ENCODE data around the gene FAU. TPM values are rescaled to one million over a fixed set of nuclear protein-coding genes. Genes with fewer than 3 reads are reported as not detected.
A peak's percentile ranks its signal among the peaks of the same experiment; 100 is the strongest.

The FAU gene
- total RNA-seq, 1 donor from 2014 or later = 734 TPM

DNA sequence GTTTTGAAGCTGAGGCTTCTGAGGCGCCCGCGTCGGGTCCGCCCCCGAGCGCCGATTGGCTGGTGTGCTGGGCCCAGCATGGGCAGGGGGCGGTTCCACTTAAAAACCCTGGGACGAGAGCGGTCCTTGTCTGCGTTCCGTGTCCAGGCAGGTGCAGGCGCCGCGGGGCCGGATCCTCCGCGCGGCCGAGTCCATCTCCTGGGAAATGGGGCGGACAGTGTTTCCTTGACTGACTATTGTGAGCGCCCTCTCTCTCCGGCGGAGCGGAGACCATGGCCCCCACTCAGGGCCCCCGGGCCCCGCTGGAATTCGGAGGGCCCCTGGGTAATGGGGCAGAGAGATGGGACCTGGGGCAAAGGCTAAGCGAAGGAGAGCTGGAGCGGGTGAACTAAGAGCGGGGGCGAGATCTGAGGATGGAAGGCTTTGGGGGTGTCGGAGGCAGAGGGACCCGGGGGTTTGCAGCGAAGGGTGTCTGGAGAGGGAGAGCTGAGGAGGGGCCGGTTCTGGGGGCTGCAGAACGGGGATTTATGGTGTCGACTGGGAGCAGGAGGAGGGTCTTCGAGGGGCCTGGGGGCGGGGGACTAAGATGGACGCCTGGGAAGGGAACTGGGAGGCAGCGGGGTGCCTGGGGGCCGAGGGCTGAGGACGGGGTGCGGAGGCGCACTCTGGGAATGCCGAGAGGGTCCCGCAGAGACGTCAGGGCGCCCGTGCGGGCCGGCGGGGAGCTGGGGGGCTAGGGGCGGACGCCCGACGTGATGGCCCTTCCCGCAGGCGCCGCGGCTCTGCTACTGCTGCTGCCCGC is 10.0 kb downstream of the FAU start, which contains the start of gene TM7SF2:
Gene TM7SF2, plus strand, starts transcription at position 129 of the 802 bp plus-strand sequence. Its CDS starts 144 bp downstream, at position 273.
- peaks cover 28% of the 10 kb centered on the region for H3K4me1 Mint-ChIP-seq (ENCODE audit: unreplicated experiment)
- no peaks in the 10 kb centered on the region for H3K9me3 Mint-ChIP-seq (ENCODE audit: unreplicated experiment)
- TF ChIP-seq CTCF (IDR thresholded peaks at IDR 0.05) = no peak
- H3K27me3 Mint-ChIP-seq (ENCODE audit: unreplicated experiment) = no peaks in the 10 kb centered on the region
- peak within 1 kb of the TSS; percentile 86 for H3K4me3 Mint-ChIP-seq (ENCODE audit: unreplicated experiment)
- peak; percentile 96 for DNase-seq (ENCODE audit: extremely low spot score, unreplicated experiment)
- H3K36me3 Mint-ChIP-seq (ENCODE audit: unreplicated experiment) = no peaks in the 10 kb centered on the region
- H3K27ac Mint-ChIP-seq (ENCODE audit: unreplicated experiment) = peak within 1 kb of the TSS; percentile 77

DNA sequence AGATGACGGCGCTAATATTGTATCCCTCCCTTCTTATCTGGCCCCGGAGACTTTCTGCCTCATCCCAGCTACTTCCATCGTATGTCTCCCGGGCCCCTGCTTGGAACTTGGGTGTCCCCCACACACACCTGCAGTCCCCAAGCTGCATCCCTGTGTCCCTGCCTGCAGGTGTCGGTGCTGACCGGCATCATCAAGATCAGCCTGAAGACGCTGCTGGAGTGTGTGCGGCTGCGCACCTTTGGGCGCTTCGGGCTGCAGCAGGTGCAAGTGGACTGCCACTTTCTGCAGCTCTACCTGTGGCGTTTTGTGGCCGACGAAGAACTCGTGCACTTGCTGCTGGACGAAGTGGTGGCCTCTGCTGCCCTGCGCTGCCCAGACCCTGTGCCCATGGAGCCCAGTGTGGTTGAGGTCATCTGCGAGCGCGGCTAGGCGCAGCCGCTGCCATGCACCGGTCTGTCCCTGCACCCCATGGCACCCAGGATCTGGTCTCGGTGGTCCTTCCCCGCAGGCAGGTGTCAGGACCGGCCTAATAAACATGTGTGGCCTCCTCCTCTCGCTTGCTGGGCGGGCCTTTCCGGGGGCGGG is 10.7 kb downstream of the FAU start:
- H3K27me3 Mint-ChIP-seq (ENCODE audit: unreplicated experiment) = no peaks in the 10 kb centered on the region
- no peaks in the 10 kb centered on the region for H3K36me3 Mint-ChIP-seq (ENCODE audit: unreplicated experiment)
- TF ChIP-seq CTCF (IDR thresholded peaks at IDR 0.05) = no peak
- H3K4me1 Mint-ChIP-seq (ENCODE audit: unreplicated experiment) = peaks cover 23% of the 10 kb centered on the region
- peak overlapping the region; percentile 86 for H3K4me3 Mint-ChIP-seq (ENCODE audit: unreplicated experiment)
- H3K9me3 Mint-ChIP-seq (ENCODE audit: unreplicated experiment) = no peaks in the 10 kb centered on the region
- DNase-seq (ENCODE audit: extremely low spot score, unreplicated experiment) = no peak
- no peak overlapping the region for H3K27ac Mint-ChIP-seq (ENCODE audit: unreplicated experiment)

GRCh38 chr11:65110354-65110861 is 11.5 kb downstream of the FAU start:
- Mint-ChIP-seq H3K4me1 (ENCODE audit: unreplicated experiment) (peaks cover 23% of the 10 kb centered on the region), H3K27ac (ENCODE audit: unreplicated experiment) (no peak overlapping the region), H3K4me3 (ENCODE audit: unreplicated experiment) (no peak overlapping the region), H3K36me3 (ENCODE audit: unreplicated experiment) (no peaks in the 10 kb centered on the region), H3K27me3 (ENCODE audit: unreplicated experiment) (no peaks in the 10 kb centered on the region), H3K9me3 (ENCODE audit: unreplicated experiment) (no peaks in the 10 kb centered on the region)
- peak; percentile 92 for TF ChIP-seq CTCF (IDR thresholded peaks at IDR 0.05)
- peak; percentile 97 for DNase-seq (ENCODE audit: extremely low spot score, unreplicated experiment)

DNA sequence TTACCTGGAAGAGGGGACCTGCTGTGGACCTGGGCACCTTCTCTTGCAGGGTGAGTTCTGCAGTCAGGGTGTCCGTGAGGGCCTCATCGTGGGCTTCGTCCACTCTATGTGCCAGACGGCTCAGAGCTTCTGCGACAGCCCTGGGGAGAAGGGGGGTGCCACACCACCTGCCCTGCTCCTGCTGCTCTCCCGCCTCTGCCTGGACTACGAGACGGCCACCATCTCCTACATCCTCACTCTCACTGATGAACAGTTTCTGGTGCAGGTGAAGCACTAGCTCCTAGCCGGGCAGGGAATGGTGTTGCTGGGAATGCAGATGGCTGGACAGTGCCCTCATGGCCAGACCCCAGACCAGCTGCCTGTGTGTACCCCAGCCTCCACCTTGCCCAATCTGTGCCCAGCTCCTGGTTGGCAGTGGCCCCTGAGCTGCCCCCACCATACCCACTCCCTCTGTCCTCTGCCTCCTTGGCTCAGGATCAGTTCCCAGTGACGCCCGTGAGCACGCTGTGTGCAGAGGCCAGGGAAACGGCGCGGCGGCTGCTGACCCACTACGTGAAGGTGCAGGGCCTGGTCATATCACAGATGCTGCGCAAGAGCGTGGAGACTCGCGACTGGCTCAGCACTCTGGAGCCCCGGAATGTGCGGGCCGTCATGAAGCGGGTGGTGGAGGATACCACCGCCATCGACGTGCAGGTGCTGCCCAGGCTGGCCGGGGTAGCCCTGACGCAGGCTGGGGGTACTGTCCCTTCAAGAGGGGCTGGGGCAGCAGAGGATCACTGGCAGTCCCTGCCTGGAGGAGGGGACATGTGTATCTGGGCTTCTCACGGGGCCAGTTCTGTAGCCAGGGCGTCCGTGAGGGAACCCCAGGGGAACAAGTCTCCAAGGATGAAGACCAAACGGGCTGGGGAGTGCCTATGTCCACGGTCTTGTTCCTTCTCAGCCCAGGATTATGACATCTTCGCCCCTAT is 12.4 kb downstream of the FAU start:
- H3K9me3 Mint-ChIP-seq (ENCODE audit: unreplicated experiment) = no peaks in the 10 kb centered on the region
- peaks cover 23% of the 10 kb centered on the region for H3K4me1 Mint-ChIP-seq (ENCODE audit: unreplicated experiment)
- H3K4me3 Mint-ChIP-seq (ENCODE audit: unreplicated experiment) = no peak overlapping the region
- H3K27ac Mint-ChIP-seq (ENCODE audit: unreplicated experiment) = no peak overlapping the region
- peaks cover 3% of the 10 kb centered on the region for H3K36me3 Mint-ChIP-seq (ENCODE audit: unreplicated experiment)
- H3K27me3 Mint-ChIP-seq (ENCODE audit: unreplicated experiment) = no peaks in the 10 kb centered on the region
- DNase-seq (ENCODE audit: extremely low spot score, unreplicated experiment) = no peak
- TF ChIP-seq CTCF (IDR thresholded peaks at IDR 0.05) = no peak

All from osteocyte (in vitro differentiated cells).